Measurements from ENCODE around the gene ARHGAP26.

Gene ARHGAP26

DNA sequence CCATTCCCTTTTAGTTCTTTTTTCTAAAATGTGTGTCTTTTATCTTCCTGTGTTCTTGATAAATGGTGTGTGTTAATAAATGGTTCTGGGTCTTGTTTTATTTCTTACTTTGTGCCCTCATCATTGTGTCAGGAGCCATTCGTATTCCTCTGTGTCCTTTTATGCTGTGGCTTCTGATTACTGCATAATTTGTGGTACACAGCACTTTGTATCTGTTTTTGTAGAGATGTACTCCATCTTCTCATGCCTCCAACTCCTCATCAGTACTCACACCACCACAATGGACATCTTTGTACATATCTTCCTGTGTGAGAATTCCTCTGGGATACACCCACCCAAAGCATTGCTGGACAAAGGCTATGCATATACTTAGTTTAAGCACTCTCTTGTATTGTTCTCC, 247.4 kb downstream of the ARHGAP26 start:
- Histone ChIP-seq H3F3A (ENCODE audit: control insufficient read depth, insufficient read depth) (no peaks in the 10 kb centered on the region), H3K4me1 (ENCODE audit: control insufficient read depth, low read length) (peaks cover 9% of the 10 kb centered on the region), H3K9me2 (replicated peaks; ENCODE audit: control insufficient read depth, low read length) (no peaks in the 10 kb centered on the region), H3K27ac (ENCODE audit: low read depth, low read length) (no peak overlapping the region), H3K4me2 (ENCODE audit: low read length) (no peak overlapping the region), H3K36me3 (ENCODE audit: control insufficient read depth, low read length) (no peaks in the 10 kb centered on the region), H3K9me3 (ENCODE audit: control insufficient read depth, insufficient read depth, low read length) (no peaks in the 10 kb centered on the region), H3K79me2 (ENCODE audit: control insufficient read depth, low read length) (no peaks in the 10 kb centered on the region), H3K4me3 (ENCODE audit: low read length) (no peak overlapping the region), H4K20me1 (ENCODE audit: control insufficient read depth, insufficient read depth, low read depth, low read length) (no peaks in the 10 kb centered on the region), H3K27me3 (ENCODE audit: control insufficient read depth, low read length) (no peaks in the 10 kb centered on the region)
- TF ChIP-seq EZH2phosphoT487 (IDR thresholded peaks at IDR 0.05; ENCODE audit: borderline replicate concordance, low read length) (no peak), CTCF (IDR thresholded peaks at IDR 0.05; ENCODE audit: low read depth, low read length, poor library complexity, severe bottlenecking) (no peak)

DNA sequence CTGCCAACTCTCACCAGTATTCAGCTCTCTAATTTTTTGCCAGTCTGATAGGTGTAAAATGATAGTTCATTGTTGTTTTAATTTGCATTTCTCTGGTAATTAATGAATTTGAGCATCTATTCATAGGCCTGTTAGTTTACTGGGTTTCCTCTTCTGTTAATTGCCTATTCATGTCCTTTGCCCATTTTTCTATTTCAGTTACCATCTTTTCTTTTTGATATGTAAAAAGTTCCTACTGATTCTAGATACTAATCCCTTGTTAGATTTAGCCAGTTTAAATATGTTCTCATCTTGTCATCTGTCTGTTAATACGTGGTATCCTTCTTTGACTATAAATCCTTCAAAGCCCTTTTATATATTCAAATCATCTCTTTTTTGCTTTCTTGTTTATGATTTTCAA, 247.8 kb downstream of the ARHGAP26 start:
- Histone ChIP-seq H3K79me2 (ENCODE audit: control insufficient read depth, low read length) (no peaks in the 10 kb centered on the region), H3K9me3 (ENCODE audit: control insufficient read depth, insufficient read depth, low read length) (no peaks in the 10 kb centered on the region), H3K27ac (ENCODE audit: low read depth, low read length) (no peak overlapping the region), H3K9me2 (replicated peaks; ENCODE audit: control insufficient read depth, low read length) (no peaks in the 10 kb centered on the region), H3K4me2 (ENCODE audit: low read length) (no peak overlapping the region), H3K4me1 (ENCODE audit: control insufficient read depth, low read length) (peaks cover 13% of the 10 kb centered on the region), H3K4me3 (ENCODE audit: low read length) (no peak overlapping the region), H4K20me1 (ENCODE audit: control insufficient read depth, insufficient read depth, low read depth, low read length) (no peaks in the 10 kb centered on the region), H3F3A (ENCODE audit: control insufficient read depth, insufficient read depth) (no peaks in the 10 kb centered on the region), H3K27me3 (ENCODE audit: control insufficient read depth, low read length) (no peaks in the 10 kb centered on the region), H3K36me3 (ENCODE audit: control insufficient read depth, low read length) (no peaks in the 10 kb centered on the region)
- TF ChIP-seq EZH2phosphoT487 (IDR thresholded peaks at IDR 0.05; ENCODE audit: borderline replicate concordance, low read length) (no peak), CTCF (IDR thresholded peaks at IDR 0.05; ENCODE audit: low read depth, low read length, poor library complexity, severe bottlenecking) (no peak)

DNA sequence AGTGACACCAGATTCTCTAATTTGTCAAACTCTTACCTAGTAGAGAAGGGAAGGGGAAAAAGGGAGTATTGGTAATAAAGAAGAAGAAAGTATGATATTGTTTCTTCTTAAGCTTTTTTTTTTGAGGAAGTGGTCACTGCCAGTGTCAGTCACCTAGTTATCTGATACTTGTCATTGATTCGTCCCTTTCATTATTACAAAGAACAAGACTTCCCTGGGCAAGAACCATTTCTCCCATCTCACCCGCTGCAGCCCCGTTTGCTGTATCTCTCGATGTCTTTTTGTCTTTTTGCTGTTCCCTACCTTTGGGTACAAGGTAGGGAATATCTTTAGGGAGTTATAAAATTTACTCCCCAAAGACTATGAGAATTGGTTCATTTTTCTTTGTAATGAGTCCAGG, 249.0 kb downstream of the ARHGAP26 start:
- Histone ChIP-seq H4K20me1 (ENCODE audit: control insufficient read depth, insufficient read depth, low read depth, low read length) (no peaks in the 10 kb centered on the region), H3K4me1 (ENCODE audit: control insufficient read depth, low read length) (peaks cover 13% of the 10 kb centered on the region), H3K9me3 (ENCODE audit: control insufficient read depth, insufficient read depth, low read length) (no peaks in the 10 kb centered on the region), H3K27ac (ENCODE audit: low read depth, low read length) (no peak overlapping the region), H3K27me3 (ENCODE audit: control insufficient read depth, low read length) (no peaks in the 10 kb centered on the region), H3K4me2 (ENCODE audit: low read length) (no peak overlapping the region), H3F3A (ENCODE audit: control insufficient read depth, insufficient read depth) (no peaks in the 10 kb centered on the region), H3K4me3 (ENCODE audit: low read length) (no peak overlapping the region), H3K79me2 (ENCODE audit: control insufficient read depth, low read length) (no peaks in the 10 kb centered on the region), H3K9me2 (replicated peaks; ENCODE audit: control insufficient read depth, low read length) (no peaks in the 10 kb centered on the region), H3K36me3 (ENCODE audit: control insufficient read depth, low read length) (no peaks in the 10 kb centered on the region)
- no peak for TF ChIP-seq EZH2phosphoT487 (IDR thresholded peaks at IDR 0.05; ENCODE audit: borderline replicate concordance, low read length)
- no peak for TF ChIP-seq CTCF (IDR thresholded peaks at IDR 0.05; ENCODE audit: low read depth, low read length, poor library complexity, severe bottlenecking)

Data from DOHH2 (cell line).